AG04449 (cell line): ENCODE data around the gene CFAP221.

Experiments
- CTCF ChIA-PET: fragments of 350-600 bp; formaldehyde crosslinking; extraction: SDS; loops from one replicate; lab custom pipeline; 2021; ENCODE audit warnings: antibody characterized with exemption; lab: Yijun Ruan, JAX
- POLR2A ChIA-PET: fragments of 400-600, 350-600 bp; formaldehyde crosslinking; extraction: SDS; loops from one replicate; lab custom pipeline; 2020; ENCODE audit warnings: antibody characterized with exemption, inconsistent platforms; lab: Yijun Ruan, JAX
- DNase-seq: peaks from one replicate; pipeline ENCODE4 v3.0.0-alpha.2; 2010; ENCODE audit warnings: low read depth, low spot score
- H3K4me3 ChIP-seq: 2 replicates; pipeline ENCODE4 v1.5.1; 2011; ENCODE audit warnings: low read depth, mild to moderate bottlenecking, control low read depth, low read length
- TF ChIP-seq, protein P1 (sequence below): IDR thresholded peaks from one replicate; pipeline ENCODE4 v1.5.1; 2011; ENCODE audit warnings: mild to moderate bottlenecking, moderate library complexity, low read length, control low read depth, inconsistent platforms; ENCODE audit not compliant: insufficient read depth; ENCODE audit errors: missing control alignments

The CFAP221 gene

DNA sequence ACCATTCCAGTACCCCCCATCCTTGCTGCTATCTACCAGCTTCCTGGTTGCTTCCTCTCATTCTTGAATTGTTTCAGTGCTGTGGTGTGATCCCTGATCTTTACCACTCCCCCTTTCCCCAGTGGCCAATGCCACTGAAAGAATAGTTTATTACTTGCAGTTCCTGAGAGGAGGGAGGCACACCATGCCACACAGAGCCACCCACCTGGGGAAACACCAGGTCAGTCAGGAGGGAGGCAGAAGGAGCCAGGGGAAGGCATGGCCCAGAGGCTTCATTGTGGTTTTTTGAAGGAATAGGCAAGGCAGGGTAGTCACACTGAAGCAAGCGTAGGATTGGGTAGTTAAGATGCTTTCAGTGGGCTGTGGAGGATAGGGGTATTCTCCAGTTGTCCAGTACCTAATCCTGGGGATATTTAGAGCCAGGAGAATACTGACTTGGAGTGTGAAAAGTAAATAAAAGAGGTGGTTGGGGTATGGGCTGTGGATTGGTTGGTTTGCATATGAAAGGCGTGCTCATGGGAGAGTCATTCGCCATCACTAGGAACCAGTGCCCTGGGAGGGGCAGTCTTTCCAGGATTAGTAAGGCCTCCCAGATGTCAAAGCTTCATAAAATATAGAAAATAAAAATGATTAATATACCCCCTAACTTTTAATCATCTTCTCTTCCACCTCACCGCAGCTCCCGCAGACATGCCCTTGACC lies 128.1 kb downstream of the CFAP221 start:
- TF ChIP-seq, protein P1, sequence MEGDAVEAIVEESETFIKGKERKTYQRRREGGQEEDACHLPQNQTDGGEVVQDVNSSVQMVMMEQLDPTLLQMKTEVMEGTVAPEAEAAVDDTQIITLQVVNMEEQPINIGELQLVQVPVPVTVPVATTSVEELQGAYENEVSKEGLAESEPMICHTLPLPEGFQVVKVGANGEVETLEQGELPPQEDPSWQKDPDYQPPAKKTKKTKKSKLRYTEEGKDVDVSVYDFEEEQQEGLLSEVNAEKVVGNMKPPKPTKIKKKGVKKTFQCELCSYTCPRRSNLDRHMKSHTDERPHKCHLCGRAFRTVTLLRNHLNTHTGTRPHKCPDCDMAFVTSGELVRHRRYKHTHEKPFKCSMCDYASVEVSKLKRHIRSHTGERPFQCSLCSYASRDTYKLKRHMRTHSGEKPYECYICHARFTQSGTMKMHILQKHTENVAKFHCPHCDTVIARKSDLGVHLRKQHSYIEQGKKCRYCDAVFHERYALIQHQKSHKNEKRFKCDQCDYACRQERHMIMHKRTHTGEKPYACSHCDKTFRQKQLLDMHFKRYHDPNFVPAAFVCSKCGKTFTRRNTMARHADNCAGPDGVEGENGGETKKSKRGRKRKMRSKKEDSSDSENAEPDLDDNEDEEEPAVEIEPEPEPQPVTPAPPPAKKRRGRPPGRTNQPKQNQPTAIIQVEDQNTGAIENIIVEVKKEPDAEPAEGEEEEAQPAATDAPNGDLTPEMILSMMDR: no peak
- POLR2A ChIA-PET: no interaction called here
- DNase-seq: no peak
- H3K4me3 ChIP-seq: no peak overlapping the region
- CTCF ChIA-PET: no interaction called here

DNA sequence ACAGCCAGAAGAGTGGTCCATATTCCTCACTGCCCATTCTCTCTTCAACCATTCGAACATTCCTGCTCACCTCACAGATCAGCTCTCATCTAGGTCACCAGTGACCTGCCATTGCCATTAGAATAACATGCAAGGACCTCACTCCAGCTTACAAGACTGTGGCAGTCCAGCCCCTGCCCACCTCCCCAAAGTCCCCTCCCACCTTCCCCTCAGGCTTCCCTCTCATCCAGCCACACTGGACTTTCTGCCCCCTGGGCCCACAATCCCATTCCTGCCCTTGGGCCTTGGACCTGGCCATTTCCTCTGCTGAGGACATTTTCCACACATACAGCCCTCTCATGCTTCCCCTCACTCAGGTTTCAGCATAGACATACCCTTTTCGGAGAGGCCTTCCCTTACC lies 129.5 kb downstream of the CFAP221 start:
- ChIA-PET POLR2A (no interaction called here), CTCF (no interaction called here)
- no peak overlapping the region for H3K4me3 ChIP-seq
- TF ChIP-seq, protein P1: no peak
- DNase-seq: no peak

DNA sequence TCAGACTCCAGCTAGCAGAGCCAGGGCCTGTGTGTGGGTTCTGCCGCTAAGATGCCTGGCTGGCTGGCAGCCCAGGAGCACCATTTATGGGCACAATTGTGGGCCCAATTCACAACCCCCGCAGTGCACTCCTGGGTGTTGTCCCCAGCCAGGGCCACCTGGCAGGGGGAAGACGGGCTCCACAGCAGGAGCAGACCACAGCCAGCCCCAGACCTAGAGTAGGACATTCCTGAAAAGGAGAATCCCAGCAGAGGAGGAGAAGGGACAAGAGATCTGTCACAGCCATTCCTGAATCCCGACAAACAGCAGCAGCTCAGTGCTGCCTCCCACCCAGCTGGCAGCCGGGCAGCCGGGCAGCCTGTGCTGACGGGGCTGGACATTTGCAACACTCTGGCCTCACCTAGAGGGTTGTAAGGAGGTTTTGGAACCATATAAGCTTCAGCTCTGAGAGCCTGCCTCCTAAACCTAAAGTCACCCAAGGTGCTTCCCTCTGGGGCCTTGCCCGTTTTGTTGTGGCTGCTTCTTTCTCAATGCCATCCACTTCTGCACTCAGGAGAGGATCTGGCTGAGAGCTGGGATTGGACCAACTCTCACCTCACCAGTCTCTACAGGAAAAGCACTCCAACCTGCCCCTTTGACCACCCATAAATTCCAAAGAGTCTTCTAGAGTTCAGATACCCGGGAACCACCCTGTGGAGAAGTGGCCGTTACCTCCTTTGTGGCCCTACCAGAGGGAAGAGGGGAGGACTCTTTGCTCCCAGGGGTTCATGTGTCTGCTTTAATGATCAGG lies 130.7 kb downstream of the CFAP221 start:
- CTCF ChIA-PET: interaction anchor here (1.2 to 1.3 kb wide), 3 partner anchors 14 to 34 kb away, joined by 3 to 6 read pairs (median 6); no protein-coding TSS in a partner anchor
- DNase-seq: no peak
- TF ChIP-seq, protein P1: no peak
- H3K4me3 ChIP-seq: no peak overlapping the region
- POLR2A ChIA-PET: no interaction called here

DNA sequence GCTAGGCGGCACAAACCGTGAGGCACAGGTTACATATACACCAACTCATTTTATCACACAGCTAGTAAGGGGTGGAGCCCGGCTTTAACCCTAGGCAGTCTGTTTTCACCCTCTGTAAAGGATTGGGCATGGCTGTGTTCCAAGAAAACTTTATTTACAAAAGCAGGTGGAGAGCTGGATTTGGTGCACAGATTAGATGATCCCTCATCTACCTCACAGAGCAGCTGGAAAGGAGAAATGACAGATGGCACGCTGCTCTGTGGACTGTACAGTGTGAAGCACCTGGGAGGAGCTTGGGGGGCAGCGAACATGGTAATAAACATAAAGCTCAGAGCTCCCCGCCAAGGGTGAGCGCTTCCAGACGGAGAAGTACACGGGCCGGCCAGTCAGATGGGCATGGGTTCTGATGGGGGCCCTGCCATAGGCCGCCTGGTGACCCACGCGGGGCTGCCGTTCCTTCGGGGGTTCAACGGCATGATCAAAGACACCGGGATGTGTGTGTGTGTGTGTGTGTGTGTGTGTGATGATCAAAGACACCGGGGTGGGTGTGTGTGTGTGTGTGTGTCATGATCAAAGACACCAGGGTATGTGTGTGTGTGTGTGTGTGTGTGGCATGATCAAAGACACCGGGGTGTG lies 133.9 kb downstream of the CFAP221 start:
- CTCF ChIA-PET: interaction anchor here (0.8 to 1.7 kb wide), 4 partner anchors 16 to 36 kb away, joined by 4 to 8 read pairs (median 4); no protein-coding TSS in a partner anchor
- DNase-seq: no peak
- TF ChIP-seq, protein P1: no peak
- no peak overlapping the region for H3K4me3 ChIP-seq
- POLR2A ChIA-PET: interaction anchor here (0.7 to 1.3 kb wide), 4 partner anchors 13 to 61 kb away, joined by 3 to 5 read pairs (median 4); no protein-coding TSS in a partner anchor

DNA sequence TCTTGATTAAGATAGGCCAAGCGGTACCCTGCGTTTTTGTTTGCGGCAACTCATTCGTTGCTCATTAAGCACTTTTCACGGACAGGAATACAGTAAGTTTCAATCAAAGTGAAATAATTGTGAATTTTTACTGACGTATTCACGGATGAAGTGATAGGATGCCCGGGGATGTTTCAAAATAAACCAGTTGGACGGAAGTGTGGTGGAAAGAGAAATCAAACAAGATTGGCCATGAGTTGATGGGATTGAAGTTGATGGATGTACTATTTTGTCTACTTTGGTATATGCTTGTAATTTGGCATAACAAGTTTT lies 135.2 kb downstream of the CFAP221 start:
- TF ChIP-seq, protein P1: no peak
- ChIA-PET POLR2A (interaction anchor here (0.6 to 1.0 kb wide), 2 partner anchors 9 to 32 kb away, joined by 3 to 5 read pairs; no protein-coding TSS in a partner anchor), CTCF (interaction anchor here (1.7 kb wide), 1 partner anchor 24 kb away, joined by 8 read pairs; no protein-coding TSS in a partner anchor)
- H3K4me3 ChIP-seq: peak overlapping the region; percentile 94
- DNase-seq: no peak
